ENCODE results near the gene ST3GAL3.

Gene ST3GAL3

DNA sequence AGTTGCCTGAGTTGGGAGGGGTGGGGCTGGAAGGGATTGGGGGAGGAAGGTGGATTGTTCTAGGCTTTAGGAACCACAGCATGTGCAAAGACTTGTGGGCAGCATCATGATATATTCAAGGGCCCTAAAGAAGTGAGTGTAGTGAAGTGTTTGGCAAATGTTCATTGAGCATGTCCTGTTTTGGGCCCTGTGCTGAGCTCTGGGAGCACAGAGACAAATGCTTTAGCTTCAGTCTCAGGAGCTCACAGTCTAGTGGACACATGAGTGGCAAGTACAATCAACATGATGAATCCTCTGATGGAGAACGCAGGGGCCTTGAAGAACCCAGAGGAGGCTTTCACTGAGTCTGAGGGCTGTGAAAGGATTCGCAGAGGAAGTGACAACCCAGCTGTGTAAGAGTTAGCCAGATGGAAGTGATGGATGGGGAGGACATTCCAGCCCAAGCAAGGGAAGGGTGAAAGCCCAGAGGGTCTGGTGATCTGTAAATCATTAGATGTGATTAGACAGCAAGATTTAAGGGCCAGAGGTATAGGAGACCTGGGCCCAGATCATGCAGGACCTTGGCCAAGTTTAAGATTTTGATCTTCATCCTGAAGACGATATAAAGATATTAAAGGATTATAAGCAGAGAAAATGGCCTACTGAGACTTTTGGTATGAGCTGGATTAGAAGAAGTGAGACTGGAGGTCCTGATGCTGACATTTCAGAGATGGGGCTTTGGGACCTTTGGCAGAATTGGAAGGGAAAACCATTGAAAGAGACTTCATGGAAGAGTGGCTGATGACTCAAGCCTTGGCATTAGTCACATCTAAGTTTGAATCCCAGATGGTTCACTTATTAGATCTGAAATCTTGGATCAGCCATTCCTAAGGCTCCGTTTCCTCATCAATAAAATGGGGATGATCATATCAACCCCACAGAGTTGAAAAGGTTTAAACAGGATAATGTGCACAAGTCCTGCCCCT lies 244.0 kb downstream of the ST3GAL3 start:
- DNase-seq: no peak

DNA sequence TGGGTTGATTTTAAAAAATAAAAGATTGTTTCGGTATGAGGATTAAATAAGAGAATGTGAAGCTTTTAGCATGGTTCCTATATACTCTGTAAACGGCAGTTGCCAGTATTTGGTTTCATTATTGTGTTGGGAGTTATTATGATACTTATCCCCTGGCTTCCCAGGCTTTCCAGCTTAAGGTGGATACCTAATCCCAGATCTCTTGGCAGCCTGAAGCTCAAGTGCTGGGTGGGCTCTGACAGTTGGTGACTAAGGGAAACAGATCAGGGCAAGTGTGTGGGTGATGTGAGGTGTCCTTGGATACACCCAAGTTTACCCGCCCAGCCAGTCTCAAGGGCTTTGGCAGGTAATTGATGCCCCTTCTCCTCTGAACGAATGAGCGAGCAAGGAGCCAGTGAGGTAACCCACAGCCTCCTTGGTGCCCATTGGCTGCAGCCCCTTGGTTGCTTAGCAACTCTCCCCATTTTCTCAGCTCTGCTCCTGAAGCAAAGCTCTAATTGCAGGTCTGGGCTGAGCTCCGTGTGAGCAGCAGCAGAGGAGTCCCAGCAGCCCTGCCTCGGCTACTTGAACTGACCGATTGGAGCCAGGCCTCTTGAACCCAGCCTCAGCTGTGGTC lies 245.5 kb downstream of the ST3GAL3 start:
- DNase-seq: no peak

DNA sequence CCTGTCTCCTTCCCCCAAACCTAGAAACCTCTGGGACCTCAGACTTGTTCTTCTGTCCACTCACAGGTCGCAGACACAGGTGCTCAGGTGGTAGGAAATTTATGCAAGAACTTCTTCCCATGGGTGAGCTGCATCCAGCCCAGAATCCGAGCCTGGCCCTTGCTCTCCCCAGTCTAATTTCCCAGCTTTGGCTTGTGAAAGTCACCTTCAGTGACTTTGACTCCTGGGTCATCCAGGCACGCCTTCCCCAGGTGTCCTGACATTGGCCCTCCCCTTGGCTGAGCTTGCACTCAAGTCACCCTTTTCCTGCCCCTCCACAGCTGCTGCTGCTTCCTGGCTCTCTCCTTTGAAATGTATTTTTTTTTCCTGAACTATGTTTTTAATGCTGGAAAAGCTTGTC lies 246.0 kb downstream of the ST3GAL3 start:
- DNase-seq: no peak

DNA sequence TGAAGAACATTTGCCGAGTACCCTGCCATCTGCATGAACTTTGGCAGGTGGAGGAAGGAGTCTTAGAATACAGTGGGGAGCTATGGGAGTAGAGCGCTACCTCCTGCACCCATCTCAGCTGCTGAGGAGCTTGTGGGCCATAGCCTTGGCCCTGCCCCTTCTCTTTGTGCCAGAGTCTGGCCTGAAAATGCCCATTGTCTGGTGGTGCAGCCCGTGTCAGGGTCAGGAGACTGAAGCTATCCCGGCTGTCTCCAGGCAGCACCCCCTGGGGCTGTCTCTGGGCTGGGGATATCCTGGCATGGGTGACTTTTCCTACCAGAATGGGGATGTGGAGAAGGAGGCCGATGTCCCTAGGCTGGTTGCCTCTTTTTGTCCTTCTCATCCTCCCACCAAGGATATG lies 246.7 kb downstream of the ST3GAL3 start:
- no peak for DNase-seq

DNA sequence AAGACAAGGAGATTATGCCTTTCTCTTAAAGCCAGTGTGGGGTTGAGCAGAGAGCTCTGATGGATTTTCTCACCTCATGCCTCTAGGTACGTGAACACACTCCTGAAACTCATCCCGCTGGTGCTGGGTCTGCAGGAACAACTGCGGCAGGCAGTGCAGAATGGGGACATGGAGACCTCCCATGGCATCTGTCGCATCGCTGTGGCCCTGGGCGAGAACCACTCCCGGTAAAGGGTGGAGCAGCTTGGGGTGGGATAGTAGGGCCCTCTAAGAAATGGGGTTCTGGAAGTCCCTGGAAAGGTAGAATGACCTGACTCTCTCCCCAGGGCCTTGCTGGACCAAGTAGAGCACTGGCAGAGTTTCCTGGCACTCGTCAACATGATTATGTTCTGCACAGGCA lies 248.9 kb downstream of the ST3GAL3 start:
- no peak for DNase-seq

DNA sequence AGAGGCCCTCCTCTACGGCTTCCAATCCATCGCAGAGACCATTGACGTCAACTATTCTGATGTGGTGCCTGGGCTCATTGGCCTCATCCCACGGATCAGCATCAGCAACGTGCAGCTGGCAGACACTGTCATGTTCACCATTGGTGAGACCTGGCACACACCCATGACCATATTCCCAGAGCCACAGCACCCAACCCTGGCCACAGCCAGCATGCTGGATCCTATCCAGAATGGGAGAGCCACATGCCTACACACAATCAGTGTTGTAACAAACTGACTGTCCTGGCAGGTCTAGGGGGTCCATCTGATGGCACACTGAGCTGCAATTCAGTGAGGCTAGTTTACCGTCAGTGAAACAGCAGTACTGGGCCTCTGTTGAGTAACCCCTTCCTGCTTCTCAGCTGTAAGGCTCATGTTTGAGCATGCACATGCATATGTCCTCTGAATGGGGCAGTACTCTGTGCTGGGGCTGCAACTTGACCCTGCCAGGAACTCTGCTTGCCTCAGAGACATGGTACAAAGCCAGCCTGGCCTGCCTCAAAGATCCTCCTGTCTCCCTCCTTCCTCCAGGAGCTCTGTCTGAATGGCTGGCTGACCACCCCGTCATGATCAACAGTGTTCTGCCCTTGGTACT lies 250.2 kb downstream of the ST3GAL3 start:
- DNase-seq: no peak

DNA sequence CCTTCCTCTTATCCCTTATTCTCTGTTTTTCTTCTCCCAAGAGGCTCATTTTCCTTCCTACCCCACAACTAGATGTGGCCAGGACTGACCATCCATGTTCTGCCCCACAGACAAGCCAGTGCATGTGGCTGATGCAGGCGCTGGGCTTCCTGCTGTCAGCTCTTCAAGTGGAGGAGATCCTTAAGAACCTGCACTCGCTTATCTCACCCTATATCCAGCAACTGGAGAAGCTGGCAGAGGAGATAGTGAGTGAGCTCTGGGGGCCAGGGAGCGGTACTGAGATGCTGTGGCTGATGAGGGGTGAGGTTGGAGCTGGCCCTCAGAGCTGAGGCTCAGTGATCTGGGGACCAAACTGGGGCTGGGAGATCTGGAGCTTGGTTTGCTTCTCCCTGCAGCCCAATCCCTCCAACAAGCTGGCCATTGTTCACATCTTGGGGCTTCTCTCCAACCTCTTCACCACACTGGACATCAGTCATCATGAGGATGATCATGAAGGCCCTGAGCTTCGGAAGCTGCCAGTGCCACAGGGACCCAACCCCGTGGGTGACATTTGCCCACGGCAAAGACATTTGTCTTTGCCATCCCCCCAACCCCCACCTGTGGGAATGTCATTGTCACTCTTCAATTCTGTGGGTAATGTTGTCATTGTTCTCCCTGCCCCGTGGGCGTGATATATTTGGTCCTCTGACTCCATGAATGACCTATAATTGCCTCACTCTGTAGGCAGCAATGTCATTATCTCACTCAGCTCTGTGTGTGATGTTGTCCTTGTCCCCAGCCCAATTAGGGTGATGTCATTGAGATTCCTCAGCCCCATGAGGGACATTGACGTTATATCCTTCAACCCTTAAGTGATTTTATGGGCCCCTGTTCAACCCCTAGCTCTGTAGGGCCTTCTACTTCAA lies 251.3 kb downstream of the ST3GAL3 start:
- DNase-seq: no peak

DNA sequence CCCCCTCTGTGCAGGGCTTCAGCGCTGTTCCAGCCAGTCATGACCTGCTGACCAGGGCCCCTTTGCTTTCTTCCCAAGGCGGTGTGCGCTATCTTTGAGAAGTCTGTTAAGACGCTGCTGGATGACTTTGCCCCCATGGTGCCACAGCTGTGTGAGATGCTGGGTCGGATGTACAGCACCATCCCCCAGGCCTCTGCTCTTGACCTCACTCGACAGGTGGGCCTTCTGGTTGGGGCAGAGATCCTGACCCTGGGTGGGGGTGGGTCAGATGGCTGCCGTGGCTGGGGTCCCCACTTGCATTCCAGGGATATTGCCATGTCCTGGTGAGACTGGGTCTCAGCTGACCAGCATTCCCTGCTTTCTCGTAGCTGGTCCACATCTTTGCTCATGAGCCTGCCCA lies 253.5 kb downstream of the ST3GAL3 start:
- no peak for DNase-seq

DNA sequence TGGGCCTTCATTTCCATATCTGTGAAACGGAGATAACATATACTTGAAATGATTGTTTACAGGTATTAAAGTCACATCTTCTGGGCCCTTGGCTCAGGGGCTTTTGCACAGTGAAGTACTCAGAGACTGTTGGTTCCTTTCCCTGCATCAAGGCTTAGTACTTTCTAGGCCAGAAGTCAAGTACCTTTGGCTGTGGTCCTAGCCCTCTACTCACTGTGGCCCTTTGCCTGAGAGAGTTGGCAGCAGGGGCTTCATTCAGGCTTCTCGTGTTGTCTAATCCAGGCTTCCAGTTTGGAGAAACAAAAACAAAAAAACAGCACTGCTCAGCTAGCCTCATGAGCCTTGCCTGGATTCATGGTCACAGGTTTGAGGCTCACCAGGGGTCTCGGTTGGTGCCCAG lies 254.4 kb downstream of the ST3GAL3 start:
- DNase-seq: no peak

DNA sequence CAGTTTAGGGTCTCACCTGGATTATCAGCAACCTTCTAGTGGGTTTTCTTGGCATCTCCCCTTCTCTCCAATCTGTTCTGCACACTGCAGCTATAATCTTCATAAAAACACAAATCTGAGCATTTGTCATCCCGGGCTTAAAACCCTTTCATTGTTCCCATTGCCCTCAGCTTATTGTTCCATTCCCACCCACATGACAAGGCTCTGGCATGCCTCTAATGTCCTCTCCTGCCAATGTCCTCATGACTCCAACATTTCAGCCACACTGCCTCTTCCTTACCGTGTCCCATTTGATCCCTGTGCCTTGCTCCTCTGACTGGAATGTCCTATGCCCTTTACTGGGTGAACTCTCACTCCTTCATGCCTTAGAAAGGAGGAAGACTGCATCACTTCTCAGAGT lies 255.0 kb downstream of the ST3GAL3 start:
- DNase-seq: no peak

DNA sequence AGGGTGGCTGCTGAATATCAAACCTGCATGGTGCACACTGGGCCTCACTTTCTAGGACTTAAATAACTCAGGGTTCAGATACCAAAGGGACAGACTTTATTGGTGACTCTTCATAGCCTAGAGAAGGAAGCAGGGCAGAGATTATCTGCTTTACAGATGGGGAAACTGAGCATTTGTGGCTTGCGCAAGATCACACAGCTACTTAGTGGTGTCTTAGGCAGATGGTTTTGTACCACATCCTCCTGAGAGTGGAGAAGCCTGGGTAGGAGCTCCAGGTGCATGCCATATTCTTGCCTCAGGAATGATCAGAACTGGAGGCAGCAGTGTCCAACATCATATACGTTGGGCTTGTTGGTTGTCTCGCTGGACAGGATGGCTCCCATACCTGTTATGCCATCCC lies 255.7 kb downstream of the ST3GAL3 start:
- DNase-seq: no peak

DNA sequence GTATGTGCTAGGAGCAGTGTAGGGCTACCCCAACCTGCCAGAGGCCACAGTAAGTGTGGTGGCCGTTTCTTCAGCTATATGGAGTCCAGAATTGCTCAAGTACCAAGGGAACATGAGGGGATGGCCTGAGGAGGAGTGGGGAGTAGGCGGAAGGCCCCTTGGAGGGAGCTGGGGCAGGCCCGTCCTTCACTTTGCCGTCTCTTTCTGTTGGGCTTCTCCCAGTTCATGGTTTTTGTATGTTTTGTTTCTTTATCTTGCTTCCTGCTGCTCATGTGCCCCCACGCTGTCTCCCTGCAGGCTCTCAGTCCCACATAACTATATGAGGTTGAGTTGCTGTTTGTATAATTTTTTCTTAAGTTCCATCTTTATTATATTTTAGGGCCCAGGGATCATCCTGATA lies 256.6 kb downstream of the ST3GAL3 start:
- no peak for DNase-seq

DNA sequence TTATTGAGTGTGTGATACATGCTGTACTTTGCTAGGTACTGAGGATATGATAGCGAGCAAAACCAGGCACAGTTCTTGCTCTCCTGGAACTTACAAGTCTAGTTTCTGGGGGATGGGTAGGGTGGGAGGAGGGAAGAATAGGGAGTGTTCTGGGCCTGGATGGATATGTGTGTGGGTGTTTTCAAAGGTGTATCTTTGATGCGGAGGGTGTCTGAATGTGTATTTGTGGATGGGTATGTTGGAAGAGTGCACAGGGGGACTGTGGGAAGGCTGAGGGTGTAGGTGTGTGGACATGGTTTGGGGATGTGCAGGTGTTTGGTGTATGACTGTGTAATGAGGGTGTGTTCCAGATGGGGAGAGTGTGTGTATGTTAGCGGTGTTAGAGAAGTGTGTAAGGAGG lies 258.0 kb downstream of the ST3GAL3 start:
- DNase-seq: no peak

DNA sequence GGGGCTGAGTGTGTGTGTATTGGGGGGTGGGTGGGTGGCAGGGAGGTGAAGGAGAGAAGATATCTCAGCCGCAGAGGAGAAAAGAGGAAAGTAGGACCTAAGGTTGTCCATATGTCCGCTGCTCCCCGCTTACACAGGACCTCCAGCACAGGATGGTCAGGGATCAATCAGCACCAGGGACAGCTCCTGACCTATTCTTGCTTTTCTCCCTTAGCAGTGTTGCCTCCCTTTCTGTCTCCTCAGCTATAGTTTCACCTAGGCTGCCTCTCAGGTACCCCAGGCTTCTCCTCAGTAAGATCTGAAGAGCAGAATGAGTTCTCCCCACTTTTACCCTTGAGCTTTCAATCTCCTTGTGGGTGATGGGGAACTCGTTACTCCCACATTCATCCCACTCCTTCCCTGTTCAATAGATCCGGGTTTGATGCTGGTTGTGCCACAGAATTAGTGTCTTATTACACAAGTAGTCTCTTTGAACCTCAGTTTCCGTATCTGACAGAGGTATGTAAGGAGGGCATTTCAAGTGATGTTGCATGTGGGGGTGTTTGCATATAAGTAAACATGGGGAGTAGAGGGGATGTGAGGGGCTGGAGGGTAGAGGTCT lies 261.1 kb downstream of the ST3GAL3 start:
- DNase-seq: no peak

DNA sequence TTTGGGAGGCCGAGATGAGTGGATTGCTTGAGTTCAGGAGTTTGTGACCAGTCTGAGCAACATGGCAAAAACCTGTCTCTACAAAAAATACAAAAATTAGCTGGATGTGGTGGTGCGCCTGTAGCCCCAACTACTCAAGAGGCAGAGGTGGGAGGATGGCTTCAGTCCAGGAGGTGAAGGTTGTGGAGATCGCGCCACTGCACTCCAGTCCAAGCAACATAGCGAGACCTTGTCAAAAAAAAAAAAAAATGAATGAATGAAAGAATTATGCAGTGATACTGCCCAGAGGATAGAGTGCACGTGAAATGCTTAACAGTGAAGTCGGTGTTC lies 262.0 kb downstream of the ST3GAL3 start:
- no peak for DNase-seq

DNA sequence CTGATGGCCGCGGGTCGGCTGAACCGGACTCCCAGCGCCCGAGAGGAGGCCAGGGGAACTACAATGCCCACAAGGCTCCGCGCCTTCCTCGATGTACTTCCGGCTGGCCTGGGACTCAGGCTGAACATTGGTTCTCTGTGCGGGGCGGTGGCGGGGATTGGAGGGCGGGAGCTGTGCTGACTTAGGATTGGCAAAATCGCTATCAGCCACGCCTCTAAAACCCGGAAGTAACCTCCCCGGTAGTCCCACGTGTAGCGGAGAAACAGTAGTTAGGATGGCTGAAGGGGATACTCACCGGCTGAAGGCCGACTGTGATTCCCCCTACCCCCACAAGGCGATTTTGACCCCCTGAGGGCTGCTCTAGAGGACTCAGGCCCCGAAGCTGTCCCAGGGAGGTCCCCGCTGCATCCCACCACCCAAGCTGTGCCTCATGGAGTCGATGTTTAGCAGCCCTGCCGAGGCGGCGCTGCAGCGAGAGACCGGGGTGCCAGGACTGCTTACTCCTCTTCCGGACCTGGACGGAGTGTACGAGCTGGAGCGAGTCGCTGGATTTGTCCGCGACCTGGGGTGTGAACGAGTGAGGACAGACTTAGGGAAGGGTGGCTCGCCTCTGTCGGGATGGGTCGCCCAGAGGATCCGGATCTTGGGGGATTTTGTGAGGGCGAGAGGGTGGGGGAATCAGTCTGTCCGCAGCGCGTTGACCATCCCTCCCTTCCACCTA lies 262.6 kb downstream of the ST3GAL3 start, which contains the start of gene DPH2:
Gene DPH2 (plus strand): TSS at position 265 of the 721 bp plus-strand sequence. CDS start 166 bp downstream, at position 431.
- DNase-seq: peak; percentile 97

DNA sequence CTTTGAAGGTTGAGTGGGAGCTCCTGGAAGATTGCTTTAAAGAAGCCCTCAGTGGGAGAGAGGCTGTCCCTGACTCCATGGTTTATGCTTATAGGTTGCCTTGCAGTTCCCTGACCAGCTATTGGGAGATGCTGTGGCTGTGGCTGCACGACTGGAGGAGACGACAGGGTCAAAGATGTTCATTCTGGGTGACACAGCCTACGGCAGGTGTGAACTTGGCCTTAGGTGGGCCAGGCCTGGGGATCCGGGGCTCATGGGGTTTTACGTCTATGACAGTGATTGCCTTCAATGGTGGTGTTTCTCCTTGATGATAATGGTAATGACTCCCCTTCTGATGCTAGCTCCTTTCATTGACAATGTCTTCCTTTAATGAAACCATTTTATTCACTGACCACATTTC lies 263.2 kb downstream of the ST3GAL3 start:
- no peak for DNase-seq

DNA sequence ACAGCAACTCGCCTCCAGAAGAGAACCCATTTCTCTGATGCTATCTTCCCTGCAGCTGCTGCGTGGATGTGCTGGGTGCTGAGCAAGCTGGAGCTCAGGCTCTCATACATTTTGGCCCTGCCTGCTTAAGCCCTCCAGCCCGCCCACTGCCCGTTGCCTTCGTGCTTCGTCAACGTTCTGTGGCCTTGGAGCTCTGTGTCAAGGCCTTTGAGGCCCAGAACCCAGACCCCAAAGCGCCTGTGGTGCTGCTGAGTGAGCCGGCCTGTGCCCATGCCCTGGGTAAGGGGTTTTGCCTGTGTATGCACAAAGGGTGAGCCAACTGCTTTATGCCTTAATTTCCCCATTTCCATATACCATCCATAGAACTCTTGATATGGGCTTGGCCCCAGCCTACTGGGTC lies 263.6 kb downstream of the ST3GAL3 start:
- no peak for DNase-seq

DNA sequence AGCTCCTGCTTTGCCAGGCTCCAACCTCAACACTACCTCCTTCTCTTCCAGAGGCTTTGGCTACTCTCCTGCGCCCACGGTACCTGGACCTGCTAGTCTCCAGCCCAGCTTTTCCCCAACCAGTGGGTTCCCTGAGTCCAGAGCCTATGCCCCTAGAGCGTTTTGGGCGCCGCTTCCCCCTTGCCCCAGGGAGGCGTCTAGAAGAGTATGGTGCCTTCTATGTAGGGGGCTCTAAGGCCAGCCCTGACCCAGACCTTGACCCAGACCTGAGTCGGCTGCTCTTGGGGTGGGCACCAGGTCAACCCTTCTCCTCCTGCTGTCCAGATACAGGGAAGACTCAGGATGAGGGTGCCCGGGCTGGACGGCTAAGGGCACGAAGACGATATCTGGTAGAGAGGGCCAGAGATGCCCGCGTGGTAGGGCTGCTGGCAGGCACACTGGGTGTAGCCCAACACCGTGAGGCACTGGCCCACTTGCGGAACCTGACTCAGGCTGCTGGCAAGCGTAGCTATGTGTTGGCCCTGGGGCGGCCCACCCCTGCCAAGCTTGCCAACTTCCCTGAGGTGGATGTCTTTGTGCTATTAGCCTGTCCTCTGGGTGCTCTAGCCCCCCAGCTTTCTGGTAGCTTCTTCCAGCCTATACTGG lies 264.1 kb downstream of the ST3GAL3 start:
- DNase-seq: no peak

DNA sequence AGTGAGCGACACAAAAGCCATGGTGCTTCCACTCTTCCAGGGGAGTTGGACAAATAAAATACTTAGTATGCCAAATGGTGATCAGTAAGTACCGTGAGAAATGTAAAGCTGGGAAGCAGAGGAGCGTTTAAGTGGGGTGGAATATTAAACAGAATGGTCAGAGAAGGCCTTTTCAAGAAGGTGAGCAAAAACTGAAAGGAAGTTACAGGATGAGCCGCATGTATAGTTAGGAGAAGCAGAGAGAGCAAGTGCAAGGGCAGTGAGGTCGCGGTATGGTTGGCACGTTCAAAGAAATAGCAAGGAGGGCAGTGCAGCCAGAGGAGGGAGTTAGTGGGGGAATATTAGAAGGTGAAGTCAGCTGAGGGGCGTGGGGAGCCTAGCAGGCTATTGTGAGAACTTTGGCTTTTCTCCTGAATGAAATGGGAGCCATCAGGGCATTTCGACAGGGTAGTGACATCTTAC lies 266.7 kb downstream of the ST3GAL3 start:
- no peak for DNase-seq

Data from activated naive CD4-positive, alpha-beta T cell treated with Interleukin-2 at 50 U/mL for 16 hours (primary cell).